Mammary epithelial cell (primary cell): ENCODE results near the gene OSER1.

Experiments
- CTCF ChIP-seq, 2 donors: IDR thresholded peaks in 1 of 2; conservative IDR thresholded peaks in 1 of 2; 2 replicates each; pipeline ENCODE4 v1.5.1; 2011 to 2012; ENCODE audit warnings: inconsistent platforms in 2 of 2, low read length in 2 of 2, mild to moderate bottlenecking in 2 of 2, control low read depth in 1 of 2, low read depth in 1 of 2; ENCODE audit not compliant: insufficient read depth in 1 of 2; ENCODE audit errors: extremely low read depth in 1 of 2
- EZH2 ChIP-seq: IDR thresholded peaks from 2 replicates; pipeline ENCODE4 v1.6.1; 2012; ENCODE audit warnings: low read length, inconsistent platforms, borderline replicate concordance

DNA sequence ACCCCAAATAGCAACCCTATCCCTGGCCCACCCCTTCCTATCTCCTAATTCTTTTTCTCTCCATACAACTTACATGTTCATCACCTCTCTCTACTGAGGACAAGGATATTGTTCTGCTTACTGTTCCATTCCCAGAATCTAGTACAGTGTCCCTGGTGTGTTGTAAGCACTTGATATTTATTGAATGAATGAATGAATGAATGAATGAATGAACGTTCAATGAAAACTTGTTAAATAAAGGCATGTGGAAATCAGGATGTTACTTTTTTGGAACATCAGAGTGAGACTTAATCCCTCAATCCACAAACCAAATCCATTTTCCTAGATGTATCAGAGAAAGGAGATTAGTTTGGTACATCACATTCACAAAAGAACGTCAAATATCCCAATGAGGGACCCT is 16.8 kb downstream of the OSER1 start:
- TF ChIP-seq EZH2 (no peak), CTCF (conservative IDR thresholded peaks at IDR 0.05 in 1 of 2, IDR thresholded peaks at IDR 0.05 in 1 of 2; ENCODE audit: extremely low read depth in 1 of 2, insufficient read depth in 1 of 2, low read depth in 1 of 2, low read length in 2 of 2) (no peak)
